HepG2 (cell line): Measurements from ENCODE around the gene PNPLA2. TPM values are rescaled to one million over a fixed set of nuclear protein-coding genes. Genes with fewer than 3 reads are reported as not detected.

Experiments used
- ARID2 ChIP-seq: sonication (generic); formaldehyde crosslinking; IDR thresholded peaks from 2 replicates; pipeline ENCODE4 v1.8.1; 2022; ENCODE audit warnings: mild to moderate bottlenecking, missing genetic modification reagents, borderline replicate concordance
- ATF2 ChIP-seq: sonication (generic); formaldehyde crosslinking; IDR thresholded peaks from 2 replicates; pipeline ENCODE4 v1.4.0; 2020; ENCODE audit warnings: missing genetic modification reagents
- HIVEP1 ChIP-seq: sonication (generic); formaldehyde crosslinking; IDR thresholded peaks from 2 replicates; pipeline ENCODE4 v1.4.0; 2020; ENCODE audit warnings: mild to moderate bottlenecking, missing genetic modification reagents
- IKZF1 ChIP-seq: fragments of 450-650 bp; IDR thresholded peaks from 2 replicates; pipeline ENCODE4 v1.7.1; 2016
- KAT8 ChIP-seq: IDR thresholded peaks from 2 replicates; pipeline ENCODE4 v1.6.1; 2016; ENCODE audit warnings: missing genetic modification reagents, missing compliant biosample characterization
- MXD3 ChIP-seq: IDR thresholded peaks from 2 replicates; pipeline ENCODE4 v1.6.1; 2016; ENCODE audit warnings: mild to moderate bottlenecking, missing biosample characterization, missing genetic modification reagents
- NFYC ChIP-seq: IDR thresholded peaks from 2 replicates; pipeline ENCODE4 v1.6.1; 2016; ENCODE audit warnings: missing genetic modification reagents, missing compliant biosample characterization
- PRPF4 ChIP-seq: fragments of 200-400 bp; formaldehyde crosslinking; IDR thresholded peaks from 2 replicates; pipeline ENCODE4 v1.6.1; 2016; ENCODE audit warnings: low read length, low read depth; ENCODE audit not compliant: poor library complexity, severe bottlenecking
- SALL2 ChIP-seq: sonication (generic); formaldehyde crosslinking; IDR thresholded peaks from 2 replicates; pipeline ENCODE4 v1.8.1; 2023; ENCODE audit warnings: mild to moderate bottlenecking, missing genetic modification reagents, inconsistent platforms
- SNRNP70 ChIP-seq: fragments of 200-400 bp; formaldehyde crosslinking; IDR thresholded peaks from 2 replicates; pipeline ENCODE4 v1.6.1; 2017; ENCODE audit warnings: mild to moderate bottlenecking, low read depth, low read length, moderate library complexity
- SRSF4 ChIP-seq: fragments of 200-400 bp; formaldehyde crosslinking; IDR thresholded peaks from one replicate; pipeline ENCODE4 v1.6.1; 2018; ENCODE audit warnings: mild to moderate bottlenecking, low read depth, low read length, moderate library complexity; ENCODE audit not compliant: poor library complexity, severe bottlenecking
- TRIM24 ChIP-seq: sonication (generic); formaldehyde crosslinking; IDR thresholded peaks from 2 replicates; pipeline ENCODE4 v1.8.0; 2022; ENCODE audit warnings: mild to moderate bottlenecking, missing genetic modification reagents
- ZBTB25 ChIP-seq: IDR thresholded peaks from 2 replicates; pipeline ENCODE4 v1.6.1; 2018; ENCODE audit warnings: missing genetic modification reagents
- ZBTB33 ChIP-seq: sonication (generic); formaldehyde crosslinking; IDR thresholded peaks from 2 replicates; pipeline ENCODE4 v1.4.0; 2020; ENCODE audit warnings: missing genetic modification reagents
- ZNF30 ChIP-seq: sonication (generic); formaldehyde crosslinking; IDR thresholded peaks from 2 replicates; pipeline ENCODE4 v1.5.0; 2020; ENCODE audit warnings: mild to moderate bottlenecking, missing genetic modification reagents
- ZNF547 ChIP-seq: sonication (generic); formaldehyde crosslinking; IDR thresholded peaks from 2 replicates; pipeline ENCODE4 v1.5.1; 2020; ENCODE audit warnings: mild to moderate bottlenecking, missing genetic modification reagents
- ZNF652 ChIP-seq: IDR thresholded peaks from 2 replicates; pipeline ENCODE4 v1.6.1; 2016; ENCODE audit warnings: low read depth, borderline replicate concordance
- ZNF710 ChIP-seq: sonication (generic); formaldehyde crosslinking; IDR thresholded peaks from 2 replicates; pipeline ENCODE4 v1.5.0; 2020; ENCODE audit warnings: mild to moderate bottlenecking, missing genetic modification reagents, borderline replicate concordance
- polyA plus RNA-seq, 8 experiments: library from polyadenylated mRNA; depleted of rRNA in 3 of 8; stranded (reverse) in 7 of 8; unstranded in 1 of 8; fragments of >200 nt; fragmentation: Illumina TruSeq in 4 of 8; extraction: Trizol in 4 of 8; gene quantifications; 2 replicates each; pipeline versions ENCODE4 v1.2.1 to v1.2.3, GENCODE V29; 2011 to 2016; ENCODE audit warnings: low read depth in 4 of 8, missing spikeins in 1 of 8, mixed read lengths in 1 of 8; ENCODE audit not compliant: insufficient read depth in 1 of 8
- total RNA-seq, 5 experiments: library from RNA; depleted of rRNA; stranded (reverse); fragments of >200 nt; fragmentation: Illumina TruSeq; extraction: Trizol; gene quantifications; 2 replicates each; pipeline ENCODE4 v1.2.3, GENCODE V29; 2016; ENCODE audit warnings: low read depth in 1 of 5

Gene PNPLA2
- total and polyA plus RNA-seq, 2 of the 13 experiments (the other 11 are each of a cell fraction or from before 2014, with no cell fraction given), result 10.5 to 43.2 TPM

GRCh38 chr11:777288-778255, 41.1 kb upstream of the PNPLA2 start, which contains the start of gene GATD1 (continued):
- TF ChIP-seq ZBTB25 (CRISPR knock-in tag) (no peak), SRSF4 (no peak), MXD3 (CRISPR knock-in tag) (0 out of 2 replicates have a peak, but pooled peaks have one; percentile 32), SNRNP70 (no peak), TRIM24 (CRISPR knock-in tag) (no peak), ZBTB33 (no peak), KAT8 (no peak; the same call in 1 of the 2 replicates), ZNF30 (CRISPR knock-in tag) (no peak), ZNF547 (CRISPR knock-in tag) (no peak; the same call in 1 of the 2 replicates), PRPF4 (no peak), ZNF710 (no peak), ZNF652 (CRISPR knock-in tag) (no peak), ATF2 (CRISPR knock-in tag) (no peak), NFYC (CRISPR knock-in tag) (no peak), SALL2 (CRISPR knock-in tag) (peak; percentile 63; the same call in 1 of the 2 replicates), ARID2 (CRISPR knock-in tag) (no peak), HIVEP1 (no peak), IKZF1 (no peak)
